Smooth muscle cell (in vitro differentiated cells): ENCODE results near the gene IFNA5. TPM values are rescaled to one million over a fixed set of nuclear protein-coding genes. Genes with fewer than 3 reads are reported as not detected.

Experiments used
- DNase-seq: peaks from one replicate; lab custom pipeline; 2025; ENCODE audit not compliant: unreplicated experiment; lab: John Stamatoyannopoulos, UW
- H2AFZ ChIP-seq: fragments of 200-600 bp; sonication (generic); 2 replicates; pipeline ENCODE4 v1.6.0; 2016; ENCODE audit warnings: antibody characterized with exemption, low read depth, mild to moderate bottlenecking
- H3F3A ChIP-seq: fragments of 200-600 bp; sonication (generic); 2 replicates; pipeline ENCODE4 v1.6.0; 2017; ENCODE audit warnings: antibody characterized with exemption, low read depth
- H3K27ac ChIP-seq: fragments of 200-600 bp; sonication (generic); 2 replicates; pipeline ENCODE4 v1.5.1; 2016; ENCODE audit warnings: low read depth, mild to moderate bottlenecking
- H3K27me3 ChIP-seq: fragments of 200-600 bp; sonication (generic); 2 replicates; pipeline ENCODE4 v1.6.1; 2016; ENCODE audit warnings: low read depth, mild to moderate bottlenecking
- H3K36me3 ChIP-seq: fragments of 200-600 bp; sonication (generic); 2 replicates; pipeline ENCODE4 v1.5.1; 2016; ENCODE audit warnings: low read depth
- H3K4me1 ChIP-seq: fragments of 200-600 bp; sonication (generic); 2 replicates; pipeline ENCODE4 v1.5.1; 2016; ENCODE audit warnings: low read depth
- H3K4me2 ChIP-seq: fragments of 200-600 bp; sonication (generic); 2 replicates; pipeline ENCODE4 v1.6.0; 2016; ENCODE audit warnings: mild to moderate bottlenecking
- H3K4me3 ChIP-seq: fragments of 200-600 bp; sonication (generic); 2 replicates; pipeline ENCODE4 v1.5.1; 2016; ENCODE audit warnings: mild to moderate bottlenecking
- H3K79me2 ChIP-seq: fragments of 200-600 bp; sonication (generic); 2 replicates; pipeline ENCODE4 v1.6.0; 2016; ENCODE audit warnings: low read depth, mild to moderate bottlenecking
- H3K9ac ChIP-seq: fragments of 200-600 bp; sonication (generic); 2 replicates; pipeline ENCODE4 v1.6.0; 2016; ENCODE audit warnings: low read depth
- H3K9me3 ChIP-seq: fragments of 200-600 bp; sonication (generic); replicated peaks from 2 replicates; pipeline ENCODE4 v1.5.1; 2016; ENCODE audit warnings: low read depth
- H4K20me1 ChIP-seq: fragments of 200-600 bp; sonication (generic); 2 replicates; pipeline ENCODE4 v1.6.0; 2016; ENCODE audit warnings: low read depth
- WGBS: methylation state at CpG from one replicate; pipeline ENCODE4 v1.1.7; 2016; ENCODE audit warnings: low lambda C conversion rate; 5-methylcytosine and 5-hydroxymethylcytosine counted together
- polyA plus RNA-seq: library from polyadenylated mRNA; unstranded; fragments of >200 nt; fragmentation: Nextera tagmentation; extraction: Ambion mirVana; gene quantifications from 2 replicates; pipeline ENCODE4 v1.2.1, GENCODE V29; 2016
- total RNA-seq: library from RNA; depleted of rRNA; stranded (reverse); fragments of >200 nt; gene quantifications from 2 replicates; pipeline ENCODE4 v1.2.3, GENCODE V29; 2014
- TF ChIP-seq, protein P1 (sequence below): fragments of 200-600 bp; sonication (generic); IDR thresholded peaks from 2 replicates; pipeline ENCODE4 v1.5.1; 2017; ENCODE audit warnings: borderline replicate concordance, mild to moderate bottlenecking, antibody characterized with exemption; ENCODE audit not compliant: insufficient read depth, poor library complexity, severe bottlenecking

Gene IFNA5
- total and polyA plus RNA-seq, 2 experiments from 2014 or later: 0.36 TPM; not detected in 1

DNA sequence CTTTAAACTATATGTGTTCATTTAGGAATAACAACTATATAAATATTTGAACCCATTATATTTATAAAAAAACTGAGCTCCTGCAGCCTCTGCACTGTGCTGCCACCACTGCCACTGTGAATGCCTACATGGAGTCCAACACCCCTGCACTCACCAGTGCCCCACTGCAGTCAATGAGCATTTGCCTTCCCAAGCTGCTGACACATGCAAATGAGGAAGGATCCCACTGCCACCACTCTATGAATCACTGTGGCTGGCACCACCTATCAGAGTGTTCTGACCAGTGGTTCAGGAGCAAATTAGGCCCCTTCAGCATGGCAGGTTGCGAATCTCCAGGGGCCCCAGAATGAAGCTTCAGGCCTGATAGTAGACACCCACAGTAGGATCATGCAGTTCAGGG, 9.1 kb downstream of the IFNA5 start:
- 44% methylated on average over 1 of the region's 1 CpG for WGBS
- Histone ChIP-seq H2AFZ (no peak overlapping the region), H3K9ac (no peak overlapping the region), H3K36me3 (no peaks in the 10 kb centered on the region), H3K27ac (no peak overlapping the region), H3K4me3 (no peak overlapping the region), H3F3A (no peaks in the 10 kb centered on the region), H3K4me1 (no peaks in the 10 kb centered on the region), H3K79me2 (no peaks in the 10 kb centered on the region), H3K27me3 (peaks cover 5% of the 10 kb centered on the region), H3K9me3 (no peaks in the 10 kb centered on the region), H4K20me1 (no peaks in the 10 kb centered on the region), H3K4me2 (no peak overlapping the region)
- DNase-seq: no peak
- TF ChIP-seq, protein P1, sequence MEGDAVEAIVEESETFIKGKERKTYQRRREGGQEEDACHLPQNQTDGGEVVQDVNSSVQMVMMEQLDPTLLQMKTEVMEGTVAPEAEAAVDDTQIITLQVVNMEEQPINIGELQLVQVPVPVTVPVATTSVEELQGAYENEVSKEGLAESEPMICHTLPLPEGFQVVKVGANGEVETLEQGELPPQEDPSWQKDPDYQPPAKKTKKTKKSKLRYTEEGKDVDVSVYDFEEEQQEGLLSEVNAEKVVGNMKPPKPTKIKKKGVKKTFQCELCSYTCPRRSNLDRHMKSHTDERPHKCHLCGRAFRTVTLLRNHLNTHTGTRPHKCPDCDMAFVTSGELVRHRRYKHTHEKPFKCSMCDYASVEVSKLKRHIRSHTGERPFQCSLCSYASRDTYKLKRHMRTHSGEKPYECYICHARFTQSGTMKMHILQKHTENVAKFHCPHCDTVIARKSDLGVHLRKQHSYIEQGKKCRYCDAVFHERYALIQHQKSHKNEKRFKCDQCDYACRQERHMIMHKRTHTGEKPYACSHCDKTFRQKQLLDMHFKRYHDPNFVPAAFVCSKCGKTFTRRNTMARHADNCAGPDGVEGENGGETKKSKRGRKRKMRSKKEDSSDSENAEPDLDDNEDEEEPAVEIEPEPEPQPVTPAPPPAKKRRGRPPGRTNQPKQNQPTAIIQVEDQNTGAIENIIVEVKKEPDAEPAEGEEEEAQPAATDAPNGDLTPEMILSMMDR: no peak

DNA sequence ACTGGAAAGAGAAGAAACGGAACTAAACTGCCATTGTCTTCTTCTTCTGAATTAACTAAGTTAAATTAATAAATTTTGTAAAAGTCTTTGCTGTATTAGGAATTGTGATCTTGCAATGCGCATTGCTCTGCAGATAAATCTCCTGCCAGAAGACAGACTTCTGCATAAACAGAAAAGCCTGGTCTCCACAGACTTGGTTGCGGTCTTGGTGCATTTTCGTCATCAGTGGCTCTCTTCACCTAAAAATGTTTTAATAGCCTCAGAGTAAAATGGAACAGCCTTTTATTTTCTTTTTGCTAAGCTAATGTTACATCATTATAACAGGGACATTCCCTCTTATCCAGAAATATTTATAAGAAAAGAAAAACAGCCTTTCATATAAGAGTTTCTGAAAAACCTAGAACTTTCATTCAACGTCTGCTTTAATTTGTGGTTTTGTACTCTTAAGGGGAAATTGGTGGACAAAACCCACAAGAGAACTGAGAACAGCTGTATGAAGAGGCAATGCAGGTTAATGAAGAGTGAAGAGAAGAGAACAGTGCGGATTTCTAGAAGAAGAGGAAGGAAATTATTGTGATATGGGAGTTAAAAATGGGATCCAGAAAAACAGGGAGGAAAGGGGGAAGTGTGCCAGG, 10.1 kb downstream of the IFNA5 start:
- no peaks in the 10 kb centered on the region for H3K79me2 ChIP-seq
- H3F3A ChIP-seq: no peaks in the 10 kb centered on the region
- H3K9me3 ChIP-seq: no peaks in the 10 kb centered on the region
- 76% methylated on average over 6 of the region's 6 CpGs for WGBS
- no peak for DNase-seq
- TF ChIP-seq, protein P1: no peak
- H3K4me3 ChIP-seq: no peak overlapping the region
- H3K36me3 ChIP-seq: no peaks in the 10 kb centered on the region
- H2AFZ ChIP-seq: no peak overlapping the region
- H3K4me1 ChIP-seq: no peaks in the 10 kb centered on the region
- no peaks in the 10 kb centered on the region for H4K20me1 ChIP-seq
- peak overlapping the region; percentile 9 for H3K4me2 ChIP-seq
- H3K27me3 ChIP-seq: no peaks in the 10 kb centered on the region
- H3K27ac ChIP-seq: peak overlapping the region; percentile 83
- H3K9ac ChIP-seq: no peak overlapping the region

DNA sequence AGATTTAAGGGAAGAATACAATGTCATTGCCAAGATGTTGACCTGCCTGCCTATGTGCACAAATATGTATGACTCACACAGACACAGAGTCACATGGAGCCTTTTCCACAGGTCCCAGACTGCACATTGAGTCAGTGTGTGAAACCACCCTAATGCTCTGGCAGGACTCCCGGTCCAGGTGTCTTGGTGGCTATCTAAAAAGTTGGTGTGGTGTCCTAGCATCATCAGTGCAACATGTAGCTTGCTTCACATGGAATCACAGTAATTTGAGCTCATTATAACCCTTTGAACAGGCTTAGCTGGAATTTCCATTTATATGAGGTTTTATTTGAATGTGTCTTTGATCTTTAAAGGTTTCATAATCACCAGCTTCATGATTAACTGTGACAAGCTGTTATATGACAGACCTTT, 10.7 kb downstream of the IFNA5 start:
- no peaks in the 10 kb centered on the region for H3K79me2 ChIP-seq
- H3K4me2 ChIP-seq: peak overlapping the region; percentile 9
- no peaks in the 10 kb centered on the region for H3K4me1 ChIP-seq
- H3K36me3 ChIP-seq: no peaks in the 10 kb centered on the region
- WGBS: 55% methylated on average over 1 of the region's 1 CpG
- peak overlapping the region; percentile 54 for H3K9ac ChIP-seq
- H2AFZ ChIP-seq: no peak overlapping the region
- no peaks in the 10 kb centered on the region for H4K20me1 ChIP-seq
- no peaks in the 10 kb centered on the region for H3F3A ChIP-seq
- H3K27me3 ChIP-seq: no peaks in the 10 kb centered on the region
- H3K27ac ChIP-seq: peak overlapping the region; percentile 83
- no peak overlapping the region for H3K4me3 ChIP-seq
- no peak for DNase-seq
- H3K9me3 ChIP-seq: no peaks in the 10 kb centered on the region
- TF ChIP-seq, protein P1: no peak

DNA sequence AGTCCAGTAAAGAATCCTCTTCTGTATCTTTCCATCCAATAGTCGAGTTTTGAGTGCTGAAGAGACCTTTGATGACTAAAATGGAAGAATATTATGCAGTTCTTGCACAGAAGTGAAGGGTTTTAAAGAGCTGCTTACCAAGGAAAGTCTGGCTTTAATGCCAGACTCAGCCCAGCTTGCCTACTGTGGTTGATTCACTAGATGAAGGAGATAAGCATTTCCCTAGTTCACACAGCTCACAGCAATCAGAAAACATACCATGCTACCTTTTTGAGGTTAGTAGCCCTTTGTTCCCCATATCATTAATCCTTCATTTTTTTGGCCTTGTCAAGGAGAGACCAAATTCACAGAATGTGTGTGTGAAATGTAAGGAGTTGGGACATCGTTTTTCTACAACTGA, 15.3 kb downstream of the IFNA5 start:
- Histone ChIP-seq H3F3A (no peaks in the 10 kb centered on the region), H3K9me3 (no peaks in the 10 kb centered on the region), H3K4me1 (no peaks in the 10 kb centered on the region), H3K36me3 (no peaks in the 10 kb centered on the region), H3K4me2 (no peak overlapping the region), H2AFZ (no peak overlapping the region), H3K4me3 (no peak overlapping the region), H4K20me1 (no peaks in the 10 kb centered on the region), H3K27ac (no peak overlapping the region), H3K27me3 (no peaks in the 10 kb centered on the region), H3K9ac (no peak overlapping the region), H3K79me2 (no peaks in the 10 kb centered on the region)
- WGBS: 53% methylated on average over 2 of the region's 2 CpGs
- no peak for DNase-seq
- TF ChIP-seq, protein P1: no peak
